A673 (cell line): Measurements from ENCODE around the gene TPGS2. TPM values are rescaled to one million over a fixed set of nuclear protein-coding genes. Genes with fewer than 3 reads are reported as not detected.

ENCODE experiments used
- BruUV-seq: library from RNA; stranded (reverse); fragments of 400-500 nt; replicated peaks from 2 replicates; lab custom pipeline; 2021; lab: Mats Ljungman, UMichigan
- CTCF ChIA-PET: fragments of 300-600 bp; sonication (Branson Sonifier 250); formaldehyde crosslinking; loops from one replicate; lab custom pipeline; 2022; ENCODE audit warnings: antibody characterized with exemption; lab: Charles Lee
- POLR2A ChIA-PET: fragments of 300-600 bp; sonication (Branson Sonifier 250); formaldehyde crosslinking; loops from one replicate; lab custom pipeline; 2022; ENCODE audit warnings: antibody characterized with exemption; ENCODE audit not compliant: low non-redundant PET; lab: Charles Lee
- DNase-seq: peaks from one replicate; pipeline ENCODE4 v3.0.0-alpha.2; 2015; ENCODE audit warnings: low spot score
- H3K27ac ChIP-seq: fragments of 200-600 bp; sonication (generic); 2 replicates; pipeline ENCODE4 v1.5.1; 2016; ENCODE audit warnings: mixed run types, low read depth, mild to moderate bottlenecking, mixed read lengths, antibody characterized with exemption, low read length; ENCODE audit not compliant: poor library complexity, severe bottlenecking
- H3K27me3 ChIP-seq: fragments of 200-600 bp; sonication (generic); replicated peaks from 2 replicates; pipeline ENCODE4 v1.6.1; 2017; ENCODE audit warnings: mixed run types, low read depth, mild to moderate bottlenecking, mixed read lengths, antibody characterized with exemption, low read length; ENCODE audit not compliant: insufficient read depth, poor library complexity
- H3K36me3 ChIP-seq: fragments of 200-600 bp; sonication (generic); 2 replicates; pipeline ENCODE4 v1.6.1; 2016; ENCODE audit warnings: mixed run types, mild to moderate bottlenecking, mixed read lengths, antibody characterized with exemption, low read length; ENCODE audit not compliant: insufficient read depth, poor library complexity, severe bottlenecking
- H3K4me1 ChIP-seq: fragments of 200-600 bp; sonication (generic); 2 replicates; pipeline ENCODE4 v1.6.1; 2017; ENCODE audit warnings: mixed run types, mild to moderate bottlenecking, mixed read lengths, antibody characterized with exemption, low read length; ENCODE audit not compliant: insufficient read depth, poor library complexity, severe bottlenecking
- H3K4me3 ChIP-seq: fragments of 200-600 bp; sonication (generic); 2 replicates; pipeline ENCODE4 v1.5.1; 2016; ENCODE audit warnings: low read depth, mixed run types, mild to moderate bottlenecking, mixed read lengths, low read length; ENCODE audit not compliant: poor library complexity, severe bottlenecking
- H3K9me3 ChIP-seq: fragments of 200-600 bp; sonication (generic); 2 replicates; pipeline ENCODE4 v1.6.1; 2016; ENCODE audit warnings: mixed run types, low read depth, mild to moderate bottlenecking, mixed read lengths, antibody characterized with exemption, low read length; ENCODE audit not compliant: poor library complexity, severe bottlenecking
- CTCF ChIP-seq: fragments of 300-800, 200-600 bp; sonication (generic); conservative IDR thresholded peaks from 2 replicates; pipeline ENCODE4 v1.5.1; 2017; ENCODE audit warnings: low read depth, mild to moderate bottlenecking, antibody characterized with exemption, low read length, moderate library complexity, mixed read lengths
- EZH2 ChIP-seq: fragments of 200-600 bp; sonication (generic); IDR thresholded peaks from 2 replicates; pipeline ENCODE4 v1.6.1; 2017; ENCODE audit warnings: borderline replicate concordance, low read depth, mild to moderate bottlenecking, mixed read lengths, antibody characterized with exemption, low read length; ENCODE audit not compliant: poor library complexity, severe bottlenecking
- intact Hi-C: fragments of 100-400 bp; cut with micrococcal nuclease; formaldehyde crosslinking; loops from one replicate; pipeline ENCODE4 v1.10.0; 2022; ENCODE audit not compliant: unreplicated experiment
- total RNA-seq: library from RNA; stranded (reverse); gene quantifications from 2 replicates; pipeline ENCODE4 v1.2.3, GENCODE V29; 2021

TPGS2 gene
- total RNA-seq, 1 experiment from 2014 or later = 106 TPM

GRCh38 chr18:36762074-36762473 is 66.7 kb downstream of the TPGS2 start:
- intact Hi-C loops = no loop called here
- peaks cover 3% of the 10 kb centered on the region for H3K27me3 ChIP-seq
- no peaks in the 10 kb centered on the region for H3K36me3 ChIP-seq
- no peak overlapping the region for H3K27ac ChIP-seq
- BruUV-seq = no TSS peak
- peaks cover 9% of the 10 kb centered on the region for H3K4me1 ChIP-seq
- DNase-seq = no peak
- H3K9me3 ChIP-seq = no peaks in the 10 kb centered on the region
- CTCF ChIA-PET = no interaction called here
- POLR2A ChIA-PET = no interaction called here
- no peak overlapping the region for H3K4me3 ChIP-seq
- TF ChIP-seq EZH2 (no peak), CTCF (no peak)

- TF ChIP-seq EZH2 (no peak), CTCF (0 out of 2 replicates have a peak, but pooled peaks have one; percentile 18)
These were observed 67.6 kb downstream of the TPGS2 start for GRCh38 chr18:36761186-36761698.

GRCh38 chr18:36760598-36760997 is 68.2 kb downstream of the TPGS2 start:
- no TSS peak for BruUV-seq
- CTCF ChIA-PET = interaction anchor here (0.5 kb wide), 1 partner anchor 48 kb away, joined by 4 read pairs; no protein-coding TSS in a partner anchor

More at GRCh38 chr18:36761186-36761698, 67.6 kb downstream of the TPGS2 start:
- no peak overlapping the region for H3K4me3 ChIP-seq
- H3K27me3 ChIP-seq = peaks cover 3% of the 10 kb centered on the region
- H3K4me1 ChIP-seq = peaks cover under 1% of the 10 kb centered on the region
- ChIA-PET CTCF (interaction anchor here (0.5 kb wide), 1 partner anchor 47 kb away, joined by 4 read pairs; no protein-coding TSS in a partner anchor), POLR2A (no interaction called here)
- H3K36me3 ChIP-seq = no peaks in the 10 kb centered on the region
- no peak for DNase-seq
- intact Hi-C loops = no loop called here
- H3K27ac ChIP-seq = no peak overlapping the region
- BruUV-seq = no TSS peak
- no peaks in the 10 kb centered on the region for H3K9me3 ChIP-seq

More at GRCh38 chr18:36760598-36760997, 68.2 kb downstream of the TPGS2 start:
- Histone ChIP-seq H3K4me1 (no peaks in the 10 kb centered on the region), H3K4me3 (no peak overlapping the region), H3K36me3 (no peaks in the 10 kb centered on the region), H3K27ac (no peak overlapping the region), H3K27me3 (peaks cover 3% of the 10 kb centered on the region), H3K9me3 (no peaks in the 10 kb centered on the region)
- intact Hi-C loops = no loop called here
- no peak for DNase-seq
- TF ChIP-seq CTCF = no peak
- POLR2A ChIA-PET = no interaction called here
